Subcutaneous abdominal adipose tissue (tissue), 5 donors: ENCODE data around the gene SETDB1.
"Not testable (repeated sequence)": the region's sequence is repeated elsewhere in the genome, so short reads cannot be mapped to it uniquely, and the experiment has no call there.

Experiments used
- H3K27ac ChIP-seq: one replicate; pipeline ENCODE4 v1.7.0; 2013; ENCODE audit warnings: low read depth, mild to moderate bottlenecking, inconsistent platforms, low read length, moderate library complexity
- H3K27me3 ChIP-seq, 5 donors: one replicate each; pipeline ENCODE4 v1.7.0; 2013; ENCODE audit warnings: low read length in 5 of 5, inconsistent platforms in 1 of 5; ENCODE audit not compliant: control insufficient read depth in 5 of 5, insufficient read depth in 4 of 5
- H3K36me3 ChIP-seq, 5 donors: one replicate each; pipeline ENCODE4 v1.7.0; 2013; ENCODE audit warnings: low read length in 5 of 5; ENCODE audit not compliant: control insufficient read depth in 5 of 5, insufficient read depth in 5 of 5
- H3K4me1 ChIP-seq, 5 donors: one replicate each; pipeline ENCODE4 v1.7.0; 2013; ENCODE audit warnings: low read length in 5 of 5, mild to moderate bottlenecking in 3 of 5, moderate library complexity in 1 of 5; ENCODE audit not compliant: control insufficient read depth in 5 of 5, insufficient read depth in 5 of 5
- H3K4me3 ChIP-seq, 5 donors: one replicate each; pipeline ENCODE4 v1.7.0; 2013; ENCODE audit warnings: low read length in 5 of 5, low read depth in 1 of 5
- H3K9ac ChIP-seq, 5 donors: one replicate each; pipeline ENCODE4 v1.7.0; 2013; ENCODE audit warnings: low read length in 5 of 5, mild to moderate bottlenecking in 4 of 5, moderate library complexity in 3 of 5
- H3K9me3 ChIP-seq, 5 donors: one replicate each; pipeline ENCODE4 v1.7.0; 2013; ENCODE audit warnings: low read length in 5 of 5; ENCODE audit not compliant: control insufficient read depth in 5 of 5
- donor health status: healthy.
- donor health status: healthy.
- donor health status: healthy.
- donor health status: healthy.
- donor health status: healthy.

SETDB1 gene

GRCh38 chr1:150926097-150926741, at the start of gene SETDB1:
Gene SETDB1 (plus strand): TSS chr1:150926363. CDS start chr1:150927715, 1,352 bp downstream.
- Histone ChIP-seq H3K27ac (peak within 1 kb of the TSS; percentile 74), H3K4me3 (peak within 1 kb of the TSS; percentile 79 to 93 (median 88)), H3K27me3 (no peaks in the 10 kb centered on the region), H3K4me1 (peaks cover 0 to 18% (median 12%) of the 10 kb centered on the region in 5 donors), H3K9ac (peak within 1 kb of the TSS; percentile 73 to 87 (median 84)), H3K36me3 (peaks cover 12 to 25% (median 21%) of the 10 kb centered on the region in 5 donors), H3K9me3 (no peaks in the 10 kb centered on the region)

GRCh38 chr1:150878931-150879330, 47.2 kb upstream of the SETDB1 start:
- H3K4me1 ChIP-seq: peaks cover 2 to 36% (median 22%) of the 10 kb centered on the region in 5 donors
- not testable (repeated sequence) for H3K36me3 ChIP-seq, H3K27ac ChIP-seq, H3K9me3 ChIP-seq, H3K27me3 ChIP-seq, H3K4me3 ChIP-seq, H3K9ac ChIP-seq

- Histone ChIP-seq H3K27ac (peak overlapping the region; percentile 85), H3K9ac (no peak overlapping the region), H3K27me3 (no peaks in the 10 kb centered on the region), H3K9me3 (no peaks in the 10 kb centered on the region), H3K4me3 (no peak overlapping the region), H3K36me3 (no peaks in the 10 kb centered on the region), H3K4me1 (peaks cover 0 to 21% (median 4%) of the 10 kb centered on the region in 5 donors)
Observed at GRCh38 chr1:150881331-150882070, 44.7 kb upstream of the SETDB1 start.

GRCh38 chr1:150883121-150883520, 43.0 kb upstream of the SETDB1 start:
- not testable (repeated sequence) for H3K9me3 ChIP-seq, H3K27ac ChIP-seq, H3K4me3 ChIP-seq, H3K36me3 ChIP-seq, H3K9ac ChIP-seq, H3K27me3 ChIP-seq
- peaks cover 0 to 14% (median 4%) of the 10 kb centered on the region in 5 donors for H3K4me1 ChIP-seq

- Histone ChIP-seq H3K9ac (no peak within 1 kb of the TSS), H3K4me3 (no peak within 1 kb of the TSS), H3K4me1 (peaks cover 0 to 4% (median 0%) of the 10 kb centered on the region in 5 donors), H3K27ac (no peak within 1 kb of the TSS), H3K9me3 (no peaks in the 10 kb centered on the region), H3K36me3 (no peaks in the 10 kb centered on the region), H3K27me3 (no peaks in the 10 kb centered on the region)
Observed at GRCh38 chr1:150887018-150887417, 39.1 kb upstream of the SETDB1 start, which contains the start of gene CTXND2. Gene CTXND2 (plus strand): TSS chr1:150887136. CDS start chr1:150912315, 25,179 bp downstream.

GRCh38 chr1:150888727-150889126, 37.4 kb upstream of the SETDB1 start:
- no peak overlapping the region for H3K9ac ChIP-seq

GRCh38 chr1:150890033-150890416, 36.1 kb upstream of the SETDB1 start:
- no peak overlapping the region for H3K4me3 ChIP-seq
- H3K27ac ChIP-seq: no peak overlapping the region
- no peak overlapping the region for H3K9ac ChIP-seq
- H3K36me3 ChIP-seq: no peaks in the 10 kb centered on the region
- H3K4me1 ChIP-seq: no peaks in the 10 kb centered on the region
- H3K27me3 ChIP-seq: no peaks in the 10 kb centered on the region
- H3K9me3 ChIP-seq: no peaks in the 10 kb centered on the region

More at GRCh38 chr1:150888727-150889126, 37.4 kb upstream of the SETDB1 start:
- no peaks in the 10 kb centered on the region for H3K36me3 ChIP-seq
- H3K4me1 ChIP-seq: no peaks in the 10 kb centered on the region
- no peaks in the 10 kb centered on the region for H3K9me3 ChIP-seq
- H3K4me3 ChIP-seq: no peak overlapping the region
- H3K27ac ChIP-seq: no peak overlapping the region
- no peaks in the 10 kb centered on the region for H3K27me3 ChIP-seq

- Histone ChIP-seq H3K27ac (no peak overlapping the region), H3K36me3 (no peaks in the 10 kb centered on the region), H3K4me3 (no peak overlapping the region), H3K4me1 (no peaks in the 10 kb centered on the region), H3K9ac (no peak overlapping the region), H3K9me3 (no peaks in the 10 kb centered on the region), H3K27me3 (no peaks in the 10 kb centered on the region)
Observed at GRCh38 chr1:150893336-150893913, 32.7 kb upstream of the SETDB1 start.

- Histone ChIP-seq H3K4me3 (no peak overlapping the region), H3K27ac (no peak overlapping the region), H3K9ac (no peak overlapping the region), H3K27me3 (no peaks in the 10 kb centered on the region), H3K9me3 (no peaks in the 10 kb centered on the region), H3K4me1 (no peaks in the 10 kb centered on the region), H3K36me3 (no peaks in the 10 kb centered on the region)
Observed at GRCh38 chr1:150895618-150896017, 30.5 kb upstream of the SETDB1 start.

- not testable (repeated sequence) for H3K4me1 ChIP-seq, H3K4me3 ChIP-seq, H3K36me3 ChIP-seq, H3K27ac ChIP-seq, H3K9ac ChIP-seq, H3K9me3 ChIP-seq, H3K27me3 ChIP-seq
Observed at GRCh38 chr1:150899795-150900194, 26.4 kb upstream of the SETDB1 start.
